GM12878 (cell line): ENCODE measurements around the gene TOP2B. TPM values are rescaled to one million over a fixed set of nuclear protein-coding genes. Genes with fewer than 3 reads are reported as not detected.

Source experiments
- ATAC-seq: fragments of 200-7000 bp; cut with Tn5 transposase; 3 replicates; pipeline ENCODE4 v1.9.1; 2020; ENCODE audit warnings: mild to moderate bottlenecking, moderate library complexity
- BruUV-seq: library from RNA; stranded (reverse); fragments of 400-500 nt; replicated peaks from 2 replicates; lab custom pipeline; 2021; lab: Mats Ljungman, UMichigan
- CTCF ChIA-PET: fragments of 300-600 bp; sonication (Branson Sonifier 250); formaldehyde crosslinking; extraction: SDS; loops from one replicate; lab custom pipeline; 2021; ENCODE audit warnings: inconsistent platforms; lab: Yijun Ruan, JAX
- POLR2A ChIA-PET: fragments of 350-600 bp; formaldehyde crosslinking; extraction: SDS; loops from one replicate; lab custom pipeline; 2021; ENCODE audit warnings: inconsistent platforms; lab: Charles Lee
- RAD21 ChIA-PET: fragments of 300-600 bp; sonication (Branson Sonifier 250); formaldehyde crosslinking; loops from one replicate; lab custom pipeline; 2023; ENCODE audit warnings: antibody characterized with exemption; ENCODE audit not compliant: unreplicated experiment; lab: Charles Lee
- SMC1A ChIA-PET: fragments of 300-600 bp; sonication (Branson Sonifier 250); formaldehyde crosslinking; loops from one replicate; lab custom pipeline; 2023; ENCODE audit not compliant: unreplicated experiment, uncharacterized antibody; lab: Charles Lee
- DNase-seq: peaks from one replicate; pipeline ENCODE4 v3.0.0-alpha.2; 2011; ENCODE audit warnings: low read depth, low spot score
- FAIRE-seq: peaks from 3 replicates; lab custom pipeline; 2011; peaks lifted over from hg19 to GRCh38; lab: Jason Lieb, UNC
- H2AFZ ChIP-seq: 2 replicates; pipeline ENCODE4 v1.6.0; 2011; ENCODE audit warnings: low read depth, low read length, control low read depth; ENCODE audit not compliant: control insufficient read depth
- H3K27ac ChIP-seq: 2 replicates; pipeline ENCODE4 v1.5.1; 2011; ENCODE audit warnings: control low read depth; ENCODE audit not compliant: control insufficient read depth, insufficient read depth
- H3K27me3 ChIP-seq, 2 experiments: replicated peaks in 1 of 2; 2 replicates each; pipeline versions ENCODE4 v1.6.0 to v1.6.1; 2011; ENCODE audit warnings: low read length in 1 of 2; ENCODE audit not compliant: control insufficient read depth in 2 of 2, insufficient read depth in 2 of 2
- H3K36me3 ChIP-seq, 2 experiments: 2 replicates each; pipeline ENCODE4 v1.5.1; 2011; ENCODE audit warnings: low read length in 1 of 2; ENCODE audit not compliant: control insufficient read depth in 2 of 2, insufficient read depth in 2 of 2
- H3K4me1 ChIP-seq: 2 replicates; pipeline ENCODE4 v1.6.1; 2011; ENCODE audit warnings: mild to moderate bottlenecking, low read length, moderate library complexity, mixed read lengths; ENCODE audit not compliant: control insufficient read depth, insufficient read depth
- H3K4me2 ChIP-seq: 2 replicates; pipeline ENCODE4 v1.6.0; 2011; ENCODE audit warnings: control low read depth; ENCODE audit not compliant: control insufficient read depth, insufficient read depth
- H3K4me3 ChIP-seq: fragments of 200-600 bp; sonication (generic); 2 replicates; pipeline ENCODE4 v1.5.1; 2016
- H3K79me2 ChIP-seq: 2 replicates; pipeline ENCODE4 v1.6.0; 2011; ENCODE audit warnings: low read length; ENCODE audit not compliant: control insufficient read depth, insufficient read depth
- H3K9ac ChIP-seq: 2 replicates; pipeline ENCODE4 v1.8.0; 2011; ENCODE audit warnings: low read length, control low read depth, mixed read lengths; ENCODE audit not compliant: control insufficient read depth, insufficient read depth
- H3K9me3 ChIP-seq: replicated peaks from 3 replicates; pipeline ENCODE4 v1.5.1; 2011; ENCODE audit warnings: mild to moderate bottlenecking, low read length; ENCODE audit not compliant: control insufficient read depth, insufficient read depth
- H4K20me1 ChIP-seq: 2 replicates; pipeline ENCODE4 v1.6.0; 2011; ENCODE audit not compliant: control insufficient read depth, insufficient read depth
- CEBPZ ChIP-seq: fragments of 150-350 bp; IDR thresholded peaks from 2 replicates; pipeline ENCODE4 v1.6.1; 2016; ENCODE audit warnings: low read depth, low read length
- SUPT20H ChIP-seq: IDR thresholded peaks from 2 replicates; pipeline ENCODE4 v1.6.1; 2011; ENCODE audit warnings: low read depth, mild to moderate bottlenecking, low read length, moderate library complexity, borderline replicate concordance; ENCODE audit not compliant: control insufficient read depth
- ZNF384 ChIP-seq: IDR thresholded peaks from 2 replicates; pipeline ENCODE4 v1.6.1; 2012; ENCODE audit warnings: low read depth, mild to moderate bottlenecking, low read length, improper control_type of control experiment, borderline replicate concordance
- WGBS: methylation state at CpG from one replicate; pipeline ENCODE4 v1.1.6; 2016; ENCODE audit warnings: low lambda C conversion rate; ENCODE audit not compliant: insufficient replicate concordance, insufficient coverage; ENCODE audit errors: missing lambda C conversion rate; 5-methylcytosine and 5-hydroxymethylcytosine counted together
- in situ Hi-C: fragments of 300-500 bp; cut with MboI; formaldehyde crosslinking; loops from 9 replicates; pipeline ENCODE4 v1.14.3; 2018; ENCODE audit warnings: mixed read lengths
- intact Hi-C: fragments of 100-400 bp; cut with micrococcal nuclease; formaldehyde crosslinking; loops from one replicate; pipeline ENCODE4 v1.14.2; 2022; ENCODE audit not compliant: unreplicated experiment
- polyA plus RNA-seq, 11 experiments: library from polyadenylated mRNA; depleted of rRNA in 4 of 11; unstranded in 6 of 11; stranded (reverse) in 5 of 11; fragments of >200 nt; fragmentation: Nextera tagmentation in 4 of 11; fragmentation: Illumina TruSeq in 1 of 11; extraction: Ambion mirVana in 4 of 11; extraction: Trizol in 1 of 11; gene quantifications; 1 replicate in 1 of 11; 2 replicates in 10 of 11; pipeline versions ENCODE4 v1.2.1 to v1.2.3, GENCODE V29; 2011 to 2016; ENCODE audit warnings: inconsistent platforms in 2 of 11, missing spikeins in 2 of 11, low read depth in 1 of 11
- total RNA-seq, 4 experiments: library from RNA; depleted of rRNA in 3 of 4; stranded (reverse); fragments of >200 nt in 3 of 4; fragmentation: Illumina TruSeq in 1 of 4; extraction: Trizol in 1 of 4; gene quantifications; 2 replicates each; pipeline versions ENCODE4 v1.2.1 to v1.2.3, GENCODE V29; 2013 to 2021
- TF ChIP-seq, protein P1 (sequence below): fragments of 450-650 bp; IDR thresholded peaks from 2 replicates; pipeline ENCODE4 v1.6.1; 2016; ENCODE audit warnings: mild to moderate bottlenecking, moderate library complexity, borderline replicate concordance

The TOP2B gene
- total and polyA plus RNA-seq, 10 of the 15 experiments (the other 5 are each of a cell fraction or from before 2014, with no cell fraction given), result 28.6 to 134 (median 83.4) TPM

DNA sequence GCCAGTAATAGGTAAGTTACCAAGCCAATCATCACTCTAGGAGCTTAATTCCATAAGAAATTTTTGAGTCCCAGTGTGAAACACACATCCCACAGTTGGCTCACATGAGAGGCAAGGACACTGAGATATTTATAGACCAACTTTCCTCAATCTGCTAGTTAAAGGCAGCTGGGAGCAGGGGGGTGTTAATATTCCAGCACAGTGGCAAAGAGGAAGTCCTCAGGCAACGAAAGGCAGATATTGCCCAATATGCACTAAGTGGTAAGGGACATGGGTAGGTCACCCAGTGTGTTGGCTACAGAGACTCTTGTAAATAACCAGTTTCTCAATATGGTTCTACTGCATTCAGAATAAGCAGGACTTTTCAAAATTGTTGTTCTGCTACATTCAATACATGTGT, 61.0 kb downstream of the TOP2B start (continued):
- TF ChIP-seq, protein P1, sequence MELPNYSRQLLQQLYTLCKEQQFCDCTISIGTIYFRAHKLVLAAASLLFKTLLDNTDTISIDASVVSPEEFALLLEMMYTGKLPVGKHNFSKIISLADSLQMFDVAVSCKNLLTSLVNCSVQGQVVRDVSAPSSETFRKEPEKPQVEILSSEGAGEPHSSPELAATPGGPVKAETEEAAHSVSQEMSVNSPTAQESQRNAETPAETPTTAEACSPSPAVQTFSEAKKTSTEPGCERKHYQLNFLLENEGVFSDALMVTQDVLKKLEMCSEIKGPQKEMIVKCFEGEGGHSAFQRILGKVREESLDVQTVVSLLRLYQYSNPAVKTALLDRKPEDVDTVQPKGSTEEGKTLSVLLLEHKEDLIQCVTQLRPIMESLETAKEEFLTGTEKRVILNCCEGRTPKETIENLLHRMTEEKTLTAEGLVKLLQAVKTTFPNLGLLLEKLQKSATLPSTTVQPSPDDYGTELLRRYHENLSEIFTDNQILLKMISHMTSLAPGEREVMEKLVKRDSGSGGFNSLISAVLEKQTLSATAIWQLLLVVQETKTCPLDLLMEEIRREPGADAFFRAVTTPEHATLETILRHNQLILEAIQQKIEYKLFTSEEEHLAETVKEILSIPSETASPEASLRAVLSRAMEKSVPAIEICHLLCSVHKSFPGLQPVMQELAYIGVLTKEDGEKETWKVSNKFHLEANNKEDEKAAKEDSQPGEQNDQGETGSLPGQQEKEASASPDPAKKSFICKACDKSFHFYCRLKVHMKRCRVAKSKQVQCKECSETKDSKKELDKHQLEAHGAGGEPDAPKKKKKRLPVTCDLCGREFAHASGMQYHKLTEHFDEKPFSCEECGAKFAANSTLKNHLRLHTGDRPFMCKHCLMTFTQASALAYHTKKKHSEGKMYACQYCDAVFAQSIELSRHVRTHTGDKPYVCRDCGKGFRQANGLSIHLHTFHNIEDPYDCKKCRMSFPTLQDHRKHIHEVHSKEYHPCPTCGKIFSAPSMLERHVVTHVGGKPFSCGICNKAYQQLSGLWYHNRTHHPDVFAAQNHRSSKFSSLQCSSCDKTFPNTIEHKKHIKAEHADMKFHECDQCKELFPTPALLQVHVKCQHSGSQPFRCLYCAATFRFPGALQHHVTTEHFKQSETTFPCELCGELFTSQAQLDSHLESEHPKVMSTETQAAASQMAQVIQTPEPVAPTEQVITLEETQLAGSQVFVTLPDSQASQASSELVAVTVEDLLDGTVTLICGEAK, result no peak
- TF ChIP-seq, all 136 proteins: peak for 0

DNA sequence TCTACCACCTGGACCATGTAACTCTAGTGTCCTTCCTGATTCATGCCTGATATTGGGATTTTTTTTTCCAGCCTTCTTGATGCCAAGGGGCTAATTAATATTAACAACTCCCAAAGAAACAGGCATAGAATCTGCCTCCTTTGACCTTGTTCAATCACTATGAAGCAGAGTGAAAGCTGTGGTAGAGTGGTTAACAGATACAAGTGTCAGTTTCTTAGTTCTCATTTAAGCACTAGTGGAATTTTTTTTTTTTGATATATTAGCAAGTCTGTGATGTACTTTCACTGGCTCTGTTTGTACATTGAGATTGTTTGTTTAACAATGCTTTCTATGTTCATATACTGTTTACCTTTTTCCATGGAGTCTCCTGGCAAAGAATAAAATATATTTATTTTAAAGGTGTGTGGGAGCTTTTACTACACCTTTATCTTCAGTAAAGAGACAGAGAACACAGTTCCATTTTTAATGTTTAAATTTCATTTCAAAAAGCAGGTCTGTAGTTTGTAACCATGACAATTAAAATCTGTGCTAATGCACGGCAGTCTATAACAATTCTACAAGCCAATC, 67.1 kb downstream of the TOP2B start:
- H3K36me3 ChIP-seq, result peaks cover 0 to 8% of the 10 kb centered on the region in 2 experiments; a peak in 3 of 4 replicates
- ChIA-PET POLR2A (no interaction called here), SMC1A (no interaction called here), CTCF (interaction anchor here (2.3 kb wide), 1 partner anchor 11 kb away, joined by 6 read pairs; no protein-coding TSS in a partner anchor), RAD21 (no interaction called here)
- no peaks in the 10 kb centered on the region for H3K9me3 ChIP-seq
- H2AFZ ChIP-seq, result no peak overlapping the region
- no peaks in the 10 kb centered on the region for H3K4me1 ChIP-seq
- FAIRE-seq, result no peak
- H4K20me1 ChIP-seq, result no peaks in the 10 kb centered on the region
- H3K27ac ChIP-seq, result no peak overlapping the region
- 100% methylated on average over 1 of the region's 1 CpG for WGBS
- in situ Hi-C loops, result loop anchor here (10.0 kb wide), 1 partner anchor 823 kb away; no protein-coding TSS in a partner anchor
- TF ChIP-seq CEBPZ (no peak), SUPT20H (no peak), ZNF384 (0 out of 2 replicates have a peak, but pooled peaks have one; percentile 10)
- BruUV-seq, result no TSS peak
- no peaks in the 10 kb centered on the region for H3K79me2 ChIP-seq
- ATAC-seq, result 0 out of 3 replicates have a peak, but pooled peaks have one; percentile 23
- intact Hi-C loops, result loop anchor here (10.0 kb wide), 1 partner anchor 913 kb away; no protein-coding TSS in a partner anchor
- H3K4me2 ChIP-seq, result no peak overlapping the region
- no peaks in the 10 kb centered on the region for H3K27me3 ChIP-seq
- H3K4me3 ChIP-seq, result no peak overlapping the region
- no peak for DNase-seq
- no peak overlapping the region for H3K9ac ChIP-seq
